Measurements from ENCODE around the gene CDC42SE2.
A peak's percentile ranks its signal among the peaks of the same experiment; 100 is the strongest.

Gene CDC42SE2

GRCh38 chr5:131423056-131423455 is 159.2 kb downstream of the CDC42SE2 start:
- TF ChIP-seq EZH2 (IDR thresholded peaks at IDR 0.05; ENCODE audit: borderline replicate concordance, low read length) (no peak), CTCF (IDR thresholded peaks at IDR 0.05; ENCODE audit: low read length) (peak; percentile 58; the same call in 1 of the 2 replicates)
- Histone ChIP-seq H4K20me1 (ENCODE audit: insufficient read depth, low read length) (no peaks in the 10 kb centered on the region; the same call in 1 of the 2 replicates), H3K27ac (ENCODE audit: low read depth, low read length, poor library complexity, severe bottlenecking) (no peak overlapping the region), H3K4me3 (ENCODE audit: low read depth, low read length, poor library complexity, severe bottlenecking) (no peak overlapping the region), H3K4me1 (ENCODE audit: insufficient read depth, low read length, severe bottlenecking) (no peaks in the 10 kb centered on the region), H3K9me3 (ENCODE audit: low read length) (no peaks in the 10 kb centered on the region), H3K79me2 (ENCODE audit: insufficient read depth, low read length) (no peaks in the 10 kb centered on the region), H3K9ac (ENCODE audit: low read length) (no peak overlapping the region), H3K36me3 (ENCODE audit: insufficient read depth, low read length) (peaks cover 65% of the 10 kb centered on the region), H3K9me2 (ENCODE audit: low read depth, low read length) (no peaks in the 10 kb centered on the region), H2AFZ (ENCODE audit: low read length) (no peak overlapping the region), H3K27me3 (ENCODE audit: insufficient read depth, low read length) (no peaks in the 10 kb centered on the region), H3F3A (ENCODE audit: insufficient read depth, low read length) (no peaks in the 10 kb centered on the region), H3K4me2 (ENCODE audit: low read length) (no peak overlapping the region)

- Histone ChIP-seq H3K9me3 (ENCODE audit: low read length) (no peaks in the 10 kb centered on the region), H3K79me2 (ENCODE audit: insufficient read depth, low read length) (no peaks in the 10 kb centered on the region), H3K9ac (ENCODE audit: low read length) (no peak overlapping the region), H3K27me3 (ENCODE audit: insufficient read depth, low read length) (no peaks in the 10 kb centered on the region), H3K27ac (ENCODE audit: low read depth, low read length, poor library complexity, severe bottlenecking) (no peak overlapping the region), H3K4me3 (ENCODE audit: low read depth, low read length, poor library complexity, severe bottlenecking) (no peak overlapping the region), H4K20me1 (ENCODE audit: insufficient read depth, low read length) (no peaks in the 10 kb centered on the region; the same call in 1 of the 2 replicates), H3K36me3 (ENCODE audit: insufficient read depth, low read length) (peaks cover 89% of the 10 kb centered on the region), H3F3A (ENCODE audit: insufficient read depth, low read length) (no peaks in the 10 kb centered on the region), H3K9me2 (ENCODE audit: low read depth, low read length) (no peaks in the 10 kb centered on the region), H2AFZ (ENCODE audit: low read length) (no peak overlapping the region), H3K4me2 (ENCODE audit: low read length) (no peak overlapping the region), H3K4me1 (ENCODE audit: insufficient read depth, low read length, severe bottlenecking) (no peaks in the 10 kb centered on the region)
- TF ChIP-seq EZH2 (IDR thresholded peaks at IDR 0.05; ENCODE audit: borderline replicate concordance, low read length) (no peak), CTCF (IDR thresholded peaks at IDR 0.05; ENCODE audit: low read length) (no peak)
Measured at GRCh38 chr5:131426011-131426410, 162.2 kb downstream of the CDC42SE2 start.

DNA sequence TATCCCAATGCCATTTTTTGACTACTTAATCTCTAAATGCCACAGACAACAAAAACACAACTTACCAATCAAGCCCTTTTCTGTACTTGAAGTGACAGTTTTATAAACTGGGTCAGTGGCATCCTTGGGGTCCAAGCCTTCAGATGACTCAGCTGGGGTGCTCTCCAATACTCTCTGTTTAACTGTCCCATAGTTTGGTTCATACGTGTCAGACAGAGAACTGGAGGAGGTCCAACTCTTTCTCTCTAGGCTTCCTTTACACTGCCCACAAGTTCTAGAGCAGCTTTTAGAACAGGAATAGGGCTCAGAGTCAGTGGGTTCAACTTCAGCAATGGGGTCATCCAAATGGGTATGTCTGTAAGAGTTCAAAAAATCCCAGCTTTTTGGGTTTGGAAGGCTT is 166.9 kb downstream of the CDC42SE2 start:
- Histone ChIP-seq H3K4me2 (ENCODE audit: low read length) (no peak overlapping the region), H3F3A (ENCODE audit: insufficient read depth, low read length) (no peaks in the 10 kb centered on the region), H3K27me3 (ENCODE audit: insufficient read depth, low read length) (no peaks in the 10 kb centered on the region), H4K20me1 (ENCODE audit: insufficient read depth, low read length) (no peaks in the 10 kb centered on the region; the same call in 1 of the 2 replicates), H3K9me2 (ENCODE audit: low read depth, low read length) (no peaks in the 10 kb centered on the region), H3K79me2 (ENCODE audit: insufficient read depth, low read length) (no peaks in the 10 kb centered on the region), H3K36me3 (ENCODE audit: insufficient read depth, low read length) (peaks cover 93% of the 10 kb centered on the region), H3K4me1 (ENCODE audit: insufficient read depth, low read length, severe bottlenecking) (no peaks in the 10 kb centered on the region), H3K9me3 (ENCODE audit: low read length) (no peaks in the 10 kb centered on the region), H3K9ac (ENCODE audit: low read length) (no peak overlapping the region), H3K27ac (ENCODE audit: low read depth, low read length, poor library complexity, severe bottlenecking) (no peak overlapping the region), H3K4me3 (ENCODE audit: low read depth, low read length, poor library complexity, severe bottlenecking) (no peak overlapping the region), H2AFZ (ENCODE audit: low read length) (no peak overlapping the region)
- TF ChIP-seq EZH2 (IDR thresholded peaks at IDR 0.05; ENCODE audit: borderline replicate concordance, low read length) (no peak), CTCF (IDR thresholded peaks at IDR 0.05; ENCODE audit: low read length) (no peak)

Data from OCI-LY1 (cell line).